Fibroblast of pulmonary artery (primary cell): Measurements from ENCODE around the gene CATSPER4.

Source experiments
- DNase-seq: peaks from one replicate; pipeline ENCODE4 v3.0.0-alpha.2; 2010; ENCODE audit warnings: low read depth
- H3K4me3 ChIP-seq: replicated peaks from 2 replicates; pipeline ENCODE4 v1.5.1; 2011; ENCODE audit warnings: low read depth, mild to moderate bottlenecking, control low read depth, low read length, moderate library complexity
- TF ChIP-seq, protein P1 (sequence below): IDR thresholded peaks from 2 replicates; pipeline ENCODE4 v1.5.1; 2011; ENCODE audit warnings: mild to moderate bottlenecking, control low read depth, low read length, inconsistent platforms; ENCODE audit errors: missing control alignments

Gene CATSPER4

DNA sequence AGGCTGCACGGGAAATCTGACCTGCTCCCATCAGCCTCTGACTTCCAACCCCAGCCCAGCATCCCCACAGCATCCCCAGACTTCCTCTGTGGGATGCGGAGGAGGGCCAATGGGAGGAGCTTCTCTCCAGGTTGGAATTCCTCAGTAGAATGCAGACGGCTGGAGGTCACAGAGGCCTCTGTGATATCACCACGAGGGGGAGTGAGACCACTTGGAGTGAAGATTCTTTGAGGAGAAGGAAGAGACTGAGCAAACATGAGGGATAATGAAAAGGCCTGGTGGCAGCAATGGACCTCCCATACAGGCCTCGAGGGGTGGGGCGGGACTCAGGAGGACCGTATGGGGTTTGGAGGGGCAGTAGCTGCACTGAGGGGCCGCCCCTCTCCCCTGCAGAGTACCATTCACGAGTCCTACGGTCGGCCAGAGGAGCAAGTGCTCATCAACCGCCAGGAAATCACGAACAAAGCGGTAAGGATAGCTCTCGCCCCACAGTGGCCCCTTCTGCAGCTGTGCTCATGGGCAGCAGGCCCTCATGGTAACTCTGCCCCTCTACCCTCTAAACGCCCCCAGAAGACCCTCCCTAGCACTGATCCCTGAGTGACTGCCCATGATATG is at the start of gene CATSPER4:
Gene CATSPER4 (plus strand): TSS at position 230 of the 615 bp plus-strand sequence. CDS start 26 bp downstream, at position 256.
- peak; percentile 33 for DNase-seq
- TF ChIP-seq, protein P1, sequence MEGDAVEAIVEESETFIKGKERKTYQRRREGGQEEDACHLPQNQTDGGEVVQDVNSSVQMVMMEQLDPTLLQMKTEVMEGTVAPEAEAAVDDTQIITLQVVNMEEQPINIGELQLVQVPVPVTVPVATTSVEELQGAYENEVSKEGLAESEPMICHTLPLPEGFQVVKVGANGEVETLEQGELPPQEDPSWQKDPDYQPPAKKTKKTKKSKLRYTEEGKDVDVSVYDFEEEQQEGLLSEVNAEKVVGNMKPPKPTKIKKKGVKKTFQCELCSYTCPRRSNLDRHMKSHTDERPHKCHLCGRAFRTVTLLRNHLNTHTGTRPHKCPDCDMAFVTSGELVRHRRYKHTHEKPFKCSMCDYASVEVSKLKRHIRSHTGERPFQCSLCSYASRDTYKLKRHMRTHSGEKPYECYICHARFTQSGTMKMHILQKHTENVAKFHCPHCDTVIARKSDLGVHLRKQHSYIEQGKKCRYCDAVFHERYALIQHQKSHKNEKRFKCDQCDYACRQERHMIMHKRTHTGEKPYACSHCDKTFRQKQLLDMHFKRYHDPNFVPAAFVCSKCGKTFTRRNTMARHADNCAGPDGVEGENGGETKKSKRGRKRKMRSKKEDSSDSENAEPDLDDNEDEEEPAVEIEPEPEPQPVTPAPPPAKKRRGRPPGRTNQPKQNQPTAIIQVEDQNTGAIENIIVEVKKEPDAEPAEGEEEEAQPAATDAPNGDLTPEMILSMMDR: peak; percentile 6
- H3K4me3 ChIP-seq: no peak within 1 kb of the TSS

- no peak for DNase-seq
- no peak overlapping the region for H3K4me3 ChIP-seq
These were observed 48.2 kb upstream of the CATSPER4 start for GRCh38 chr1:26142159-26142558.

GRCh38 chr1:26145041-26145959 is 45.1 kb upstream of the CATSPER4 start:
- TF ChIP-seq, protein P1: peak; percentile 76
- no peak overlapping the region for H3K4me3 ChIP-seq
- DNase-seq: peak; percentile 87

More at GRCh38 chr1:26142159-26142558, 48.2 kb upstream of the CATSPER4 start:
- TF ChIP-seq, protein P1: no peak

GRCh38 chr1:26145960-26146294 is 44.5 kb upstream of the CATSPER4 start:
- no peak overlapping the region for H3K4me3 ChIP-seq
- DNase-seq: no peak
- TF ChIP-seq, protein P1: no peak

GRCh38 chr1:26148887-26149286 is 41.5 kb upstream of the CATSPER4 start:
- TF ChIP-seq, protein P1: no peak
- no peak overlapping the region for H3K4me3 ChIP-seq
- DNase-seq: no peak

DNA sequence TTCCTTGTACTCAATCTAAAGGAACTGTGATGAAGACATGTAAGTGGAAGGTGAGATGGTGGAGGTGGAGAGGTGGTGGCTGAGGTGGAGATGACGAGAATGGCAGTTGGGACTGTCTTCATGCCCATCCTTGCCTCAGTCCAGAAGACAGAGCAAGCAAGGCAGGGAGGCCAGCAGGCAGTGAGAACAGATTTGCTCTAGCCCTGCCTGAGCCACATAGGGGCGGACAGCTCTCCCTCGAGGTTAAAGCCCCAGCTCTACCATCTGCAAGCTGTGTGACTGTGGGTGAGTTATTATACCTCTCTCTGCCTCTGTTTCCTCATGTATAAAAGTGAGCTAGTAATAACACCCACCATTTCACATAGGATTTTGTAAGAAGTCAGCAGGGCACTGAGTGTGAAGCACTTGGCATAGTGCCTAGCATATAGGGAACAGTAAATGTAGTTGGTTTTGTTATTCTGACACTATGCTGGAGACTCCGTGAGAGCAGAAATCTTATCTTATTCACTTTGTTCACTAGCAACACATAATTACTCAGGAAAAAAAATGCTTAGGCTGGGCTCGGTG is 36.4 kb upstream of the CATSPER4 start:
- TF ChIP-seq, protein P1: no peak
- no peak overlapping the region for H3K4me3 ChIP-seq
- no peak for DNase-seq
